ENCODE data around the gene MGAT3. TPM values are rescaled to one million over a fixed set of nuclear protein-coding genes. Genes with fewer than 3 reads are reported as not detected.

The MGAT3 gene
- total RNA-seq, 4 donors from 2014 or later: 0.26 to 11.8 (median 9.5) TPM; not detected in 1

GRCh38 chr22:39481595-39481994 is 24.8 kb downstream of the MGAT3 start:
- H3K4me3 ChIP-seq: no peak overlapping the region
- intact Hi-C loops (cut with DNase I; ENCODE audit: low total_unique reads): no loop called here
- no peak for DNase-seq
- no peak overlapping the region for H3K27ac ChIP-seq
- H3K36me3 ChIP-seq: no peaks in the 10 kb centered on the region
- H3K4me1 ChIP-seq: no peaks in the 10 kb centered on the region
- TF ChIP-seq POLR2A (IDR thresholded peaks at IDR 0.05): no peak
- TF ChIP-seq, protein P1, sequence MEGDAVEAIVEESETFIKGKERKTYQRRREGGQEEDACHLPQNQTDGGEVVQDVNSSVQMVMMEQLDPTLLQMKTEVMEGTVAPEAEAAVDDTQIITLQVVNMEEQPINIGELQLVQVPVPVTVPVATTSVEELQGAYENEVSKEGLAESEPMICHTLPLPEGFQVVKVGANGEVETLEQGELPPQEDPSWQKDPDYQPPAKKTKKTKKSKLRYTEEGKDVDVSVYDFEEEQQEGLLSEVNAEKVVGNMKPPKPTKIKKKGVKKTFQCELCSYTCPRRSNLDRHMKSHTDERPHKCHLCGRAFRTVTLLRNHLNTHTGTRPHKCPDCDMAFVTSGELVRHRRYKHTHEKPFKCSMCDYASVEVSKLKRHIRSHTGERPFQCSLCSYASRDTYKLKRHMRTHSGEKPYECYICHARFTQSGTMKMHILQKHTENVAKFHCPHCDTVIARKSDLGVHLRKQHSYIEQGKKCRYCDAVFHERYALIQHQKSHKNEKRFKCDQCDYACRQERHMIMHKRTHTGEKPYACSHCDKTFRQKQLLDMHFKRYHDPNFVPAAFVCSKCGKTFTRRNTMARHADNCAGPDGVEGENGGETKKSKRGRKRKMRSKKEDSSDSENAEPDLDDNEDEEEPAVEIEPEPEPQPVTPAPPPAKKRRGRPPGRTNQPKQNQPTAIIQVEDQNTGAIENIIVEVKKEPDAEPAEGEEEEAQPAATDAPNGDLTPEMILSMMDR (IDR thresholded peaks at IDR 0.05): no peak
- H3K9me3 ChIP-seq: no peaks in the 10 kb centered on the region
- no peaks in the 10 kb centered on the region for H3K27me3 ChIP-seq

DNA sequence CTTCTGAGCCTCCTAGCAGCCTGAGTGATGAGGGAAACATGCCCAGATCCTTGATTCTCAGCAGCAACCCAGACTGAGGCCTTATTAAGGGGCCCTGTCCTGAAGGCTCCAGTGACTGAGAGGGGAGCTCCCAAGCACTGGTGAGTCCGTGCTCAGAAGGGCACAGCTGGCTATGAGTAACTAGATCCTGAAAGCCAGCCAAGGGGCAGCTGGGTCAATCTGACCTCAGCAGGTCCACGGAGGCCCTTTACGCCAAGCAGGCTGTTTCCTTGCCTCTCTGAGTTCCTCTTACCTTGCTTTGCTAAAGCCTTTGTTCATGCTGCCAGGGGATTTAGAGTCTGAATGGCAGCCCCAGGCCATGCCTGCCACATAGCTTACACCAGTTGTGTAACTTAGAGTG is 26.0 kb downstream of the MGAT3 start:
- no peak for TF ChIP-seq POLR2A (IDR thresholded peaks at IDR 0.05)
- TF ChIP-seq, protein P1 (IDR thresholded peaks at IDR 0.05): no peak
- Histone ChIP-seq H3K4me1 (no peaks in the 10 kb centered on the region), H3K36me3 (no peaks in the 10 kb centered on the region), H3K9me3 (no peaks in the 10 kb centered on the region), H3K4me3 (no peak overlapping the region), H3K27me3 (no peaks in the 10 kb centered on the region), H3K27ac (no peak overlapping the region)
- intact Hi-C loops (cut with DNase I; ENCODE audit: low total_unique reads): no loop called here
- DNase-seq: no peak

- no peak overlapping the region for H3K27ac ChIP-seq
- no peaks in the 10 kb centered on the region for H3K36me3 ChIP-seq
- H3K27me3 ChIP-seq: no peaks in the 10 kb centered on the region
- H3K4me1 ChIP-seq: no peaks in the 10 kb centered on the region
- intact Hi-C loops (cut with DNase I; ENCODE audit: low total_unique reads): no loop called here
- H3K9me3 ChIP-seq: no peaks in the 10 kb centered on the region
- H3K4me3 ChIP-seq: no peak overlapping the region
- TF ChIP-seq, protein P1 (IDR thresholded peaks at IDR 0.05): no peak
- no peak for TF ChIP-seq POLR2A (IDR thresholded peaks at IDR 0.05)
- DNase-seq: no peak
Observed at GRCh38 chr22:39486951-39487825, 30.4 kb downstream of the MGAT3 start.

- Histone ChIP-seq H3K27ac (no peak overlapping the region), H3K27me3 (no peaks in the 10 kb centered on the region), H3K4me1 (no peaks in the 10 kb centered on the region), H3K36me3 (no peaks in the 10 kb centered on the region), H3K9me3 (no peaks in the 10 kb centered on the region), H3K4me3 (no peak overlapping the region)
- intact Hi-C loops (cut with DNase I; ENCODE audit: low total_unique reads): no loop called here
- DNase-seq: no peak
- no peak for TF ChIP-seq POLR2A (IDR thresholded peaks at IDR 0.05)
- TF ChIP-seq, protein P1 (IDR thresholded peaks at IDR 0.05): no peak
Observed at GRCh38 chr22:39487826-39488520, 31.2 kb downstream of the MGAT3 start.

DNA sequence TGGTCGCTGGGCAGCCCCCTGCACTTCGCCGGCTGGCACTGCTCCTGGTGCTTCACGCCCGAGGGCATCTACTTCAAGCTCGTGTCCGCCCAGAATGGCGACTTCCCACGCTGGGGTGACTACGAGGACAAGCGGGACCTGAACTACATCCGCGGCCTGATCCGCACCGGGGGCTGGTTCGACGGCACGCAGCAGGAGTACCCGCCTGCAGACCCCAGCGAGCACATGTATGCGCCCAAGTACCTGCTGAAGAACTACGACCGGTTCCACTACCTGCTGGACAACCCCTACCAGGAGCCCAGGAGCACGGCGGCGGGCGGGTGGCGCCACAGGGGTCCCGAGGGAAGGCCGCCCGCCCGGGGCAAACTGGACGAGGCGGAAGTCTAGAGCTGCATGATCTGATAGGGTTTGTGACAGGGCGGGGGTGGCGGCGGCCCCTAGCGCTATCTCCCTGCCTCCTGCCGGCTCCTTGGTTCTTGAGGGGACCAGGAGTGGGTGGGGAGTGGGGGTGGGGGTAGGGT is 31.8 kb downstream of the MGAT3 start:
- H3K9me3 ChIP-seq: no peaks in the 10 kb centered on the region
- TF ChIP-seq, protein P1 (IDR thresholded peaks at IDR 0.05): no peak
- TF ChIP-seq POLR2A (IDR thresholded peaks at IDR 0.05): no peak
- H3K27me3 ChIP-seq: no peaks in the 10 kb centered on the region
- intact Hi-C loops (cut with DNase I; ENCODE audit: low total_unique reads): no loop called here
- no peak overlapping the region for H3K4me3 ChIP-seq
- no peak overlapping the region for H3K27ac ChIP-seq
- no peaks in the 10 kb centered on the region for H3K36me3 ChIP-seq
- no peaks in the 10 kb centered on the region for H3K4me1 ChIP-seq
- no peak for DNase-seq

Data from uterus (tissue), 4 donors.